Ascending aorta (tissue), 2 donors: ENCODE measurements around the gene CCDC188. TPM values are rescaled to one million over a fixed set of nuclear protein-coding genes. Genes with fewer than 3 reads are reported as not detected.

Experiments used
- DNase-seq, 2 donors: peaks; one replicate each; pipeline ENCODE4 v3.0.0-alpha.2; 2019; ENCODE audit warnings: low spot score in 2 of 2
- H3K27ac ChIP-seq, 2 donors: fragments of 200-600 bp; sonication (generic); one replicate each; pipeline ENCODE4 v1.5.1; 2016 to 2017; ENCODE audit warnings: mild to moderate bottlenecking in 1 of 2
- H3K27me3 ChIP-seq: fragments of 200-600 bp; sonication (generic); one replicate; pipeline ENCODE4 v1.5.1; 2017
- H3K36me3 ChIP-seq, 2 donors: fragments of 200-600 bp; sonication (generic); one replicate each; pipeline ENCODE4 v1.5.1; 2016
- H3K4me1 ChIP-seq, 2 donors: fragments of 200-600 bp; sonication (generic); one replicate each; pipeline ENCODE4 v1.5.1; 2016 to 2017; ENCODE audit warnings: mild to moderate bottlenecking in 1 of 2
- H3K4me3 ChIP-seq, 2 donors: fragments of 200-600 bp; sonication (generic); one replicate each; pipeline ENCODE4 v1.5.1; 2016 to 2017; ENCODE audit warnings: mild to moderate bottlenecking in 1 of 2
- H3K9me3 ChIP-seq, 2 donors: fragments of 200-600 bp; sonication (generic); one replicate each; pipeline ENCODE4 v1.5.1; 2016
- intact Hi-C: fragments of 100-400 bp; cut with DNase I; formaldehyde crosslinking; loops from one replicate; pipeline ENCODE4 v1.15.1; 2023
- total RNA-seq: library from RNA; depleted of rRNA; stranded (reverse); fragments of >200 nt; gene quantifications from one replicate; pipeline ENCODE4 v1.1.0, GENCODE V29; 2016
- TF ChIP-seq, protein P1 (sequence below), 3 experiments: fragments of 200-600 bp in 2 of 3; fragments of 450-650 bp in 1 of 3; sonication (generic) in 2 of 3; IDR thresholded peaks; one replicate each; pipeline ENCODE4 v1.5.1; 2016 to 2019; ENCODE audit warnings: antibody characterized with exemption in 3 of 3, mild to moderate bottlenecking in 1 of 3, moderate library complexity in 1 of 3

CCDC188 gene
- total RNA-seq, 1 donor from 2014 or later = not detected

- Histone ChIP-seq H3K9me3 (no peaks in the 10 kb centered on the region), H3K4me1 (peaks cover 6 to 9% of the 10 kb centered on the region in 2 donors), H3K27ac (no peak overlapping the region), H3K36me3 (peaks cover 56 to 82% of the 10 kb centered on the region in 2 donors), H3K4me3 (no peak overlapping the region), H3K27me3 (no peaks in the 10 kb centered on the region)
- TF ChIP-seq, protein P1, sequence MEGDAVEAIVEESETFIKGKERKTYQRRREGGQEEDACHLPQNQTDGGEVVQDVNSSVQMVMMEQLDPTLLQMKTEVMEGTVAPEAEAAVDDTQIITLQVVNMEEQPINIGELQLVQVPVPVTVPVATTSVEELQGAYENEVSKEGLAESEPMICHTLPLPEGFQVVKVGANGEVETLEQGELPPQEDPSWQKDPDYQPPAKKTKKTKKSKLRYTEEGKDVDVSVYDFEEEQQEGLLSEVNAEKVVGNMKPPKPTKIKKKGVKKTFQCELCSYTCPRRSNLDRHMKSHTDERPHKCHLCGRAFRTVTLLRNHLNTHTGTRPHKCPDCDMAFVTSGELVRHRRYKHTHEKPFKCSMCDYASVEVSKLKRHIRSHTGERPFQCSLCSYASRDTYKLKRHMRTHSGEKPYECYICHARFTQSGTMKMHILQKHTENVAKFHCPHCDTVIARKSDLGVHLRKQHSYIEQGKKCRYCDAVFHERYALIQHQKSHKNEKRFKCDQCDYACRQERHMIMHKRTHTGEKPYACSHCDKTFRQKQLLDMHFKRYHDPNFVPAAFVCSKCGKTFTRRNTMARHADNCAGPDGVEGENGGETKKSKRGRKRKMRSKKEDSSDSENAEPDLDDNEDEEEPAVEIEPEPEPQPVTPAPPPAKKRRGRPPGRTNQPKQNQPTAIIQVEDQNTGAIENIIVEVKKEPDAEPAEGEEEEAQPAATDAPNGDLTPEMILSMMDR (IDR thresholded peaks at IDR 0.05) = no peak
- intact Hi-C loops = loop anchor here (10.0 kb wide), 2 partner anchors 147 to 397 kb away; partner anchors contain the start of gene SEPTIN5
- no peak for DNase-seq
Observed at GRCh38 chr22:20111689-20112622, 38.9 kb downstream of the CCDC188 start.

DNA sequence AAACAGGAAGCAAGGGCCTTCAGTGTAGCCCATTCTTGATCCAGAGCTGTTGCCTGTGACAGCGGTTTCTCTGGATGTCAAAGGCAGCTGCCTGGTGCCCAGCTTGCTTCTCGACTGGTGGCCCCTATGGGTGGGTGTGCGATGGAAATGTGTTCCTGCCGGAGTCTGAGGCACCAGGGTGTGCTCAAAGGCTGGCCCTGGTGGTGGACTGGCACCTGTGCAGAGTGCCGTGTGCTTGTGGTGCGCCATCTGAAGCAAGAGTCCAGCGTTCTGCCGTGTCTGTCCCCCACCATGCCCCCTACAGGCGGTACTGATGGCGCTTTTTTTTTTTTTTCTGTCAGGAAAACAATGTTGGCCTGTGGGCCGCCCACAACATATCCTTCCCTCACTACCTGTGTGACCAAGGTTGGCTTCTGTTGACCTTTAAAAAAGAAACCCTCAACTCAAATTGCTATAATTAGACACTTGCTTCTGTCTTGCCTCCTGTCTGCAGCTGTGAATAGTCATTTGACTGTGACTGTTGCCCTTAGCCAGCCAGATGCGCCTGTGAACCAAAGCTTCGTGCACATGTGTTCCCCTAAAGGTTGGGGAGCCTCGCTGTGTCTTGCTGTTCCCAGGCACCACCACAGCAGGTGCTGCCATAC, 39.7 kb downstream of the CCDC188 start:
- Histone ChIP-seq H3K27me3 (no peaks in the 10 kb centered on the region), H3K4me1 (peaks cover 5% of the 10 kb centered on the region in 2 donors), H3K9me3 (no peaks in the 10 kb centered on the region), H3K27ac (no peak overlapping the region), H3K36me3 (peaks cover 64 to 90% of the 10 kb centered on the region in 2 donors), H3K4me3 (no peak overlapping the region)
- TF ChIP-seq, protein P1 (IDR thresholded peaks at IDR 0.05) = no peak
- no peak for DNase-seq
- intact Hi-C loops = loop anchor here (10.0 kb wide), 2 partner anchors 146 to 396 kb away; partner anchors contain the start of gene SEPTIN5

- no peaks in the 10 kb centered on the region for H3K4me1 ChIP-seq
- H3K27me3 ChIP-seq = no peaks in the 10 kb centered on the region
- TF ChIP-seq, protein P1 (IDR thresholded peaks at IDR 0.05) = no peak
- DNase-seq = no peak
- H3K36me3 ChIP-seq = peaks cover 70 to 96% of the 10 kb centered on the region in 2 donors
- intact Hi-C loops = loop anchor here (10.0 kb wide), 2 partner anchors 146 to 396 kb away; partner anchors contain the start of gene SEPTIN5
- no peak overlapping the region for H3K27ac ChIP-seq
- H3K9me3 ChIP-seq = no peaks in the 10 kb centered on the region
- no peak overlapping the region for H3K4me3 ChIP-seq
Observed at GRCh38 chr22:20110359-20110985, 40.4 kb downstream of the CCDC188 start.

GRCh38 chr22:20109411-20110358, 41.2 kb downstream of the CCDC188 start:
- no peaks in the 10 kb centered on the region for H3K4me1 ChIP-seq
- peaks cover 78 to 96% of the 10 kb centered on the region in 2 donors for H3K36me3 ChIP-seq
- intact Hi-C loops = loop anchor here (10.0 kb wide), 2 partner anchors 145 to 395 kb away; partner anchors contain the start of gene SEPTIN5
- no peak overlapping the region for H3K4me3 ChIP-seq
- no peaks in the 10 kb centered on the region for H3K27me3 ChIP-seq
- H3K9me3 ChIP-seq = no peaks in the 10 kb centered on the region
- H3K27ac ChIP-seq = no peak overlapping the region
- TF ChIP-seq, protein P1 (IDR thresholded peaks at IDR 0.05) = no peak
- DNase-seq = no peak
